Suprapubic skin (tissue), 4 donors: ENCODE measurements around the gene BARD1. TPM values are rescaled to one million over a fixed set of nuclear protein-coding genes. Genes with fewer than 3 reads are reported as not detected.

ENCODE experiments used
- DNase-seq, 2 donors: peaks; one replicate each; pipeline ENCODE4 v3.0.0-alpha.2; 2019; ENCODE audit warnings: low spot score in 2 of 2
- H3K27ac ChIP-seq: fragments of 200-600 bp; sonication (generic); one replicate; pipeline ENCODE4 v1.5.1; 2019
- H3K27me3 ChIP-seq: fragments of 200-600 bp; sonication (generic); one replicate; pipeline ENCODE4 v1.5.1; 2019
- H3K36me3 ChIP-seq: fragments of 200-600 bp; sonication (generic); one replicate; pipeline ENCODE4 v1.5.1; 2019
- H3K4me1 ChIP-seq: fragments of 200-600 bp; sonication (generic); one replicate; pipeline ENCODE4 v1.5.1; 2019
- H3K4me3 ChIP-seq: fragments of 200-600 bp; sonication (generic); one replicate; pipeline ENCODE4 v1.5.1; 2019; ENCODE audit warnings: mild to moderate bottlenecking
- H3K9me3 ChIP-seq: fragments of 200-600 bp; sonication (generic); one replicate; pipeline ENCODE4 v1.5.1; 2019
- EP300 ChIP-seq: sonication (generic); formaldehyde crosslinking; IDR thresholded peaks from one replicate; pipeline ENCODE4 v1.6.1; 2017; ENCODE audit warnings: antibody characterized with exemption
- POLR2A ChIP-seq, 2 donors: fragments of 450-650 bp; IDR thresholded peaks; one replicate each; pipeline ENCODE4 v1.6.1; 2017; ENCODE audit warnings: antibody characterized with exemption in 2 of 2, mild to moderate bottlenecking in 2 of 2, moderate library complexity in 2 of 2
- POLR2AphosphoS5 ChIP-seq, 3 donors: sonication (generic); formaldehyde crosslinking; IDR thresholded peaks; one replicate each; pipeline ENCODE4 v1.6.1; 2017; ENCODE audit warnings: antibody characterized with exemption in 3 of 3
- WGBS: methylation state at CpG from one replicate; pipeline ENCODE4 v1.1.5; 2018; 5-methylcytosine and 5-hydroxymethylcytosine counted together
- total RNA-seq, 4 donors: library from RNA; depleted of rRNA; stranded (reverse); fragments of >200 nt; gene quantifications; one replicate each; pipeline ENCODE4 v1.1.0, GENCODE V29; 2016
- TF ChIP-seq, protein P1 (sequence below), 2 donors: fragments of 200-600 bp in 1 of 2; fragments of 450-650 bp in 1 of 2; sonication (generic) in 1 of 2; IDR thresholded peaks; one replicate each; pipeline ENCODE4 v1.5.1; 2016 to 2019; ENCODE audit warnings: antibody characterized with exemption in 2 of 2, mild to moderate bottlenecking in 1 of 2, moderate library complexity in 1 of 2

BARD1 gene
- total RNA-seq, 4 donors from 2014 or later, result 26.2 to 75.9 (median 32.3) TPM

DNA sequence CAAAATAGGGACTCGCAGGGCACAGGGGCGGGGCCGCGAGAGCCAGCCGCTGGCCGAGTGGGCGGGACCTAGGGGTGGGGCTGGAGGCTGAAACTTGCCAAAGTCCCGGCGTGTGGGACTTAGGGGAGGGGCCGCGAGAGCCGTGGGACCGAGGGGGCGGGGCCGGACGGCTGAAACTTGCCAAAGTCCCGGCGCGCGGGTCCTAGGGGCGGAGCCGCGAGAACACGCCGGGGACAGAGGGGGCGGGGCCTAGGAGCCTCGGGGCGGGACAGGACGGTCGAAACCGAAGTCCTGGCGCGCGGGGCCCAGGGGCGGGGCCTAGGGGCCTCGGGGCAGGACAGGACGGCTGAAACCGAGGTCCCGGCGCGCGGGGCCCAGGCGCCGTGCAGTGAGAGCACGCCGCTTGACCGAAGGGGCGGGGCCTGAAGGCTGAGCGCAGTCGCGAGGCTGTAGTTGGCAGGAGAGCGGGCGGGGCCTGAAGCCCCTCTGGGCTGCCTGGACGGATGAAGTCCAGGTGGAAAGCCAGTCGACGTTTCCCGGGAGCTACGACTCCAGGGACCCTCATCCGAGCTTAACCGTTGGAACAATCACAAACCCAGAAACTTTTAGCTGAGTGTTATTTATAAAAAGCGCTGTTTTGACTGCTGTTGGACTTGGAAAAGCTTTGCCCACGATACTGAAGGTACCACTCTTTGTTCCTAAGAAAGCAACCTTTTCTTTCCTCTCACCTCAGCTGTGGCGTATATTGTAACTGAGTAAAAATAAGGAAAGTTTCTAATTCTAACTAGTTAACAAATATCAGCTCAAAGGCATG, 475 bp upstream of the BARD1 start:
- TF ChIP-seq, protein P1, sequence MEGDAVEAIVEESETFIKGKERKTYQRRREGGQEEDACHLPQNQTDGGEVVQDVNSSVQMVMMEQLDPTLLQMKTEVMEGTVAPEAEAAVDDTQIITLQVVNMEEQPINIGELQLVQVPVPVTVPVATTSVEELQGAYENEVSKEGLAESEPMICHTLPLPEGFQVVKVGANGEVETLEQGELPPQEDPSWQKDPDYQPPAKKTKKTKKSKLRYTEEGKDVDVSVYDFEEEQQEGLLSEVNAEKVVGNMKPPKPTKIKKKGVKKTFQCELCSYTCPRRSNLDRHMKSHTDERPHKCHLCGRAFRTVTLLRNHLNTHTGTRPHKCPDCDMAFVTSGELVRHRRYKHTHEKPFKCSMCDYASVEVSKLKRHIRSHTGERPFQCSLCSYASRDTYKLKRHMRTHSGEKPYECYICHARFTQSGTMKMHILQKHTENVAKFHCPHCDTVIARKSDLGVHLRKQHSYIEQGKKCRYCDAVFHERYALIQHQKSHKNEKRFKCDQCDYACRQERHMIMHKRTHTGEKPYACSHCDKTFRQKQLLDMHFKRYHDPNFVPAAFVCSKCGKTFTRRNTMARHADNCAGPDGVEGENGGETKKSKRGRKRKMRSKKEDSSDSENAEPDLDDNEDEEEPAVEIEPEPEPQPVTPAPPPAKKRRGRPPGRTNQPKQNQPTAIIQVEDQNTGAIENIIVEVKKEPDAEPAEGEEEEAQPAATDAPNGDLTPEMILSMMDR (IDR thresholded peaks at IDR 0.05), result no peak
- TF ChIP-seq EP300 (no peak), POLR2A (IDR thresholded peaks at IDR 0.05) (peak in 1 of 2 donors; percentile 20), POLR2AphosphoS5 (IDR thresholded peaks at IDR 0.05) (peak in 1 of 3 donors; percentile 47)
- H3K4me3 ChIP-seq, result peak overlapping the region; percentile 91
- no peaks in the 10 kb centered on the region for H3K36me3 ChIP-seq
- no peaks in the 10 kb centered on the region for H3K9me3 ChIP-seq
- 1% methylated on average over 17 of the region's 63 CpGs for WGBS
- H3K4me1 ChIP-seq, result peaks cover 17% of the 10 kb centered on the region
- no peaks in the 10 kb centered on the region for H3K27me3 ChIP-seq
- peak overlapping the region; percentile 88 for H3K27ac ChIP-seq
- DNase-seq, result peak; percentile 99 to 100

DNA sequence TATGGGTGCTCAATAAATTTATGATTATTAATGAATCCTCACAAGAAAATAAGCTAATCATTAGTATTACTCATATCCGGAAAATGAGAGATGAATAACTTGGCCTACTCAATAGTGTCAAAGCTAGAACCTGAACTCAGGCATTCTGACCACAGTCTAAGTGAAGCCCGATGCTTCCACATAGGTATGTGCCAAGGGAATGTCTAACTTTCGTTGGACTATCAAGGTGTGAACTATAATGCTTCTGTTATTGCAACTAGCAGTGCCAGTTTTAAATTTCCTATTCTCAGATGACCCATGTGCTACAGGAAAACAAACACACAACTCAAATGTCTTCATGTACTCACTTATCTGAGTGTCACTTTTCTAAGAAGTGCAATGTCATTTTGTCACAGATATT, 1.8 kb downstream of the BARD1 start:
- TF ChIP-seq, protein P1 (IDR thresholded peaks at IDR 0.05), result no peak
- TF ChIP-seq POLR2A (IDR thresholded peaks at IDR 0.05), result no peak
- no peak for TF ChIP-seq POLR2AphosphoS5 (IDR thresholded peaks at IDR 0.05)
- DNase-seq, result no peak
- peak overlapping the region; percentile 88 for H3K27ac ChIP-seq
- no peaks in the 10 kb centered on the region for H3K27me3 ChIP-seq
- H3K4me3 ChIP-seq, result peak overlapping the region; percentile 91
- WGBS, result 3% methylated on average over 3 of the region's 3 CpGs
- peaks cover 17% of the 10 kb centered on the region for H3K4me1 ChIP-seq
- H3K36me3 ChIP-seq, result no peaks in the 10 kb centered on the region
- no peaks in the 10 kb centered on the region for H3K9me3 ChIP-seq

DNA sequence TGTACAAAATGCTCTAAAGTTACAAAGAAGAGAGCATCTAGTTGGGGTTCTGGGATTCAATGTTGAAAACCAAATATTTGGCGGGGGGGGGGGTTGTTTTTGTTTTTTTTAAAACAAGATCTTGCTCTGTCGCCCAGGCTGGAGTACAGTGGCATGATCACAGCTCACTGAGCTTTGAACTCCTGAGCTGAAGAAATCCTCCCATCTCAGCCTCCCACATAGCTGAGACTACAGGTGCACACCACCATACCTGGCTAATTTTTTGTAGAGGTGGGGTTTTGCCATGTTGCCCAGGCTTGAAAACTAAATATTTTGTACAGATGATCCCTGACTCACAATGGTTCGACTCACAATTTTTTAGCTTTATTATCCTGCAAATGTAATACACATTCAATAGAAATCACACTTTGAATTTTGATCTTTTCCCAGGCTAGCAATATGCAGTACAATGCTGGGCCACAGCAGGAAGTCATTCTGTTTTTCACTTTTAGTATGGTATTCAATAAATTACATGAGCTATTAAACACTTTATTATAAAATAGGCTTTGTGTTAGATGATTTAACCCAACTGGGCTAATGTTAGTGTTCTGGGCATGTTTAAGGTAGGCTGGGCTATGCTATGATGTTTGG, 7.6 kb downstream of the BARD1 start:
- WGBS, result 84% methylated on average over 3 of the region's 3 CpGs
- H3K27me3 ChIP-seq, result no peaks in the 10 kb centered on the region
- TF ChIP-seq POLR2AphosphoS5 (IDR thresholded peaks at IDR 0.05) (no peak), EP300 (no peak), POLR2A (IDR thresholded peaks at IDR 0.05) (no peak)
- TF ChIP-seq, protein P1 (IDR thresholded peaks at IDR 0.05), result no peak
- H3K4me3 ChIP-seq, result no peak overlapping the region
- no peak for DNase-seq
- no peak overlapping the region for H3K27ac ChIP-seq
- no peaks in the 10 kb centered on the region for H3K9me3 ChIP-seq
- H3K36me3 ChIP-seq, result no peaks in the 10 kb centered on the region
- peaks cover under 1% of the 10 kb centered on the region for H3K4me1 ChIP-seq

DNA sequence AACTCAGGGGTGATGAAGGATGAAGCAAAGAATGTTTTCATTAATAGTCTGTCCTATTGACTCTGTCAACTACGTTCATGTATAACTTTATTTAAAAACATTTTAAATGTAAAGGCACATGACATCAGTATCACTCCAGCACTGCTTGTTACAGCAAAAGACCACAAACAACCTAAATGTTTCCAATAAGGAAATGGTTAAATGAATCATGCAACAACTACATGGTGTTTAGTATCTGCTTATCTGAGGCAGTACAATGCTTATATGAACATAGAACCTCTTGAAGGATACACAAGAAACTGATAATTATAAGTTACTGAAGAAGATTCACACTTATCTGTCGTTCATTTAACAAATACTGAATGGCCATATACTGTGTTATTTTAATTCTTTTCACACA, 8.4 kb downstream of the BARD1 start:
- Histone ChIP-seq H3K4me1 (no peaks in the 10 kb centered on the region), H3K9me3 (no peaks in the 10 kb centered on the region), H3K36me3 (no peaks in the 10 kb centered on the region), H3K27me3 (no peaks in the 10 kb centered on the region), H3K4me3 (no peak overlapping the region), H3K27ac (no peak overlapping the region)
- WGBS, result 91% methylated on average over 2 of the region's 2 CpGs
- TF ChIP-seq EP300, result no peak
- TF ChIP-seq POLR2AphosphoS5 (IDR thresholded peaks at IDR 0.05), result no peak
- TF ChIP-seq, protein P1 (IDR thresholded peaks at IDR 0.05), result no peak
- DNase-seq, result no peak

DNA sequence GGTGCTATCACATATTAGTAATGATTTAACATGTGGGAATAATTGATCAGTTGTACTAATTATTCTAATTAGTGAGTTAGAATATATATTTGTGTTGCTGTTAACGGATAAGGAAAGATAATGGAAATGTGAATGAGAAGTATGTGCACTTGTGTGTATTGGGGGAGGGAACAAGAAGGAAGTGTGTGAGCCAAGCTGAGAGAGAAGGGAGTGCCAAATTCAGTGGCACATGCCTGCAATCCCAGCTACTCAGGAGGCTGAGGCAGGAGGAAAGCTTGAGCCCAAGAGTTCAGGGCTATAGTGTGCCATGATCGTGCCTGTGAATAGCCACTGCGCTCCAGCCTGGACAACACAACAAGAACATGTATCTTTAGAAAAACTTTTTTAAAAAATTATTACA, 9.3 kb downstream of the BARD1 start:
- 84% methylated on average over 3 of the region's 3 CpGs for WGBS
- no peaks in the 10 kb centered on the region for H3K36me3 ChIP-seq
- H3K4me1 ChIP-seq, result no peaks in the 10 kb centered on the region
- no peak overlapping the region for H3K27ac ChIP-seq
- no peak for DNase-seq
- no peaks in the 10 kb centered on the region for H3K27me3 ChIP-seq
- no peak overlapping the region for H3K4me3 ChIP-seq
- TF ChIP-seq POLR2A (IDR thresholded peaks at IDR 0.05) (no peak), EP300 (no peak), POLR2AphosphoS5 (IDR thresholded peaks at IDR 0.05) (no peak)
- TF ChIP-seq, protein P1 (IDR thresholded peaks at IDR 0.05), result no peak
- no peaks in the 10 kb centered on the region for H3K9me3 ChIP-seq
